Thyroid gland (tissue), 4 donors: ENCODE results near the gene DNAJB12. TPM values are rescaled to one million over a fixed set of nuclear protein-coding genes. Genes with fewer than 3 reads are reported as not detected.
"Not testable (repeated sequence)": the region's sequence is repeated elsewhere in the genome, so short reads cannot be mapped to it uniquely, and the experiment has no call there.

Source experiments
- DNase-seq, 2 donors: peaks; one replicate each; pipeline ENCODE4 v3.0.0-alpha.2; 2019
- H3K27ac ChIP-seq, 3 donors: fragments of 200-600 bp; sonication (generic); 1 replicate in 2 of 3; 2 replicates in 1 of 3; pipeline ENCODE4 v1.5.1; 2016 to 2019; ENCODE audit warnings: mild to moderate bottlenecking in 1 of 3, moderate library complexity in 1 of 3
- H3K27me3 ChIP-seq: fragments of 200-600 bp; sonication (generic); one replicate; pipeline ENCODE4 v1.5.1; 2019
- H3K36me3 ChIP-seq, 2 donors: fragments of 200-600 bp; sonication (generic); one replicate each; pipeline ENCODE4 v1.5.1; 2016 to 2019
- H3K4me1 ChIP-seq, 2 donors: fragments of 200-600 bp; sonication (generic); one replicate each; pipeline ENCODE4 v1.5.1; 2017 to 2019
- H3K4me3 ChIP-seq, 3 donors: fragments of 200-600 bp; sonication (generic); replicated peaks in 1 of 3; 1 replicate in 2 of 3; 2 replicates in 1 of 3; pipeline ENCODE4 v1.5.1; 2016; ENCODE audit warnings: mild to moderate bottlenecking in 1 of 3
- H3K9me3 ChIP-seq: fragments of 200-600 bp; sonication (generic); one replicate; pipeline ENCODE4 v1.5.1; 2017
- POLR2A ChIP-seq, 2 donors: fragments of 450-650 bp; IDR thresholded peaks; one replicate each; pipeline ENCODE4 v1.6.1; 2017; ENCODE audit warnings: antibody characterized with exemption in 2 of 2, mild to moderate bottlenecking in 2 of 2, moderate library complexity in 1 of 2
- WGBS, 2 donors: methylation state at CpG; one replicate each; pipeline ENCODE4 v1.1.5; 2017; 5-methylcytosine and 5-hydroxymethylcytosine counted together
- intact Hi-C: fragments of 100-400 bp; cut with DNase I; formaldehyde crosslinking; loops from one replicate; pipeline ENCODE4 v1.15.1; 2023
- total RNA-seq, 4 donors: library from RNA; depleted of rRNA; stranded (reverse); fragments of >200 nt; gene quantifications; one replicate each; pipeline ENCODE4 v1.2.3, GENCODE V29; 2016
- TF ChIP-seq, protein P1 (sequence below), 6 experiments: fragments of 200-600 bp in 3 of 6; fragments of 450-650 bp in 3 of 6; sonication (generic) in 3 of 6; IDR thresholded peaks; one replicate each; pipeline ENCODE4 v1.5.1; 2016 to 2019; ENCODE audit warnings: antibody characterized with exemption in 6 of 6, mild to moderate bottlenecking in 2 of 6, inconsistent platforms in 1 of 6, moderate library complexity in 1 of 6

The DNAJB12 gene
- total RNA-seq, 4 donors from 2014 or later, result 31.6 to 49.7 (median 44.1) TPM

DNA sequence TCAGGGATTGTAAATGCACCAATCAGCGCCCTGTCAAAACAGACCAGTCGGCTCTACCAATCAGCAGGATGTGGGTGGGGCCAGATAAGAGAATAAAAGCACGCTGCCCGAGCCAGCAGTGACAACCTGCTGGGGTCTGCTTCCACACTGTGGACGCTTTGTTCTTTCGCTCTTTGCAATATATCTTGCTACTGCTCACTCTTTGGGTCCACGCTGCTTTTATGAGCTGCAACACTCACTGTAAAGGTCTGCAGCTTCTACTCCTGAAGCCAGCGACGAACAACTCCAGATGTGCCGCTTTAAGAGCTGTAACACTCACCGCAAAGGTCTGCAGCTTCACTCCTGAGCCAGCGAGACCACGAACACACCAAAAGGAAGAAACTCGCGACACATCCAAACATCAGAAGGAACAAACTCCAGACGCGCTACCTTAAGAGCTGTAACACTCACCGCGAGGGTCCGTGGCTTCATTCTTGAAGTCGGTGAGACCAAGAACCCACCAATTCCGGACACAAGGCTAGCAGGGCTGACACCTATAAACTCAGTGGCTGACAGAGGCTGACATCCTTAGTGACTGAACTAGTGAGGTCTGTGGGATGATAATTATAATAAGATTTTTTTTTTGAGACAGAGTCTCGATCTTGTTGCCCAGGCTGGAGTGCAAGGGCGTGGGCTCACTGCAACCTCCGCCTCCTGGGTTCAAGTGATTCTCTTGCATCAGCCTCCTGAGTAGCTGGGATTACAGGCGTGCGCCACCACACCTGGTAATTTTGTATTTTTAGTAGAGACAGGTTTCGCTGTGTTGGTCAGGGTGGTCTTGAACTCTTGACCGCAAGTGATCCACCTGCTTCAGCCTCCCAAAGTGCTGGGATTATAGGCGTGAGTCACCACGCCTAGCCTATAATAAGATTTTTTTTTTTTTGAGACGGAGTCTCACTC lies 27.8 kb downstream of the DNAJB12 start:
- intact Hi-C loops, result loop anchor here (5.0 kb wide), 2 partner anchors 50 to 65 kb away; no protein-coding TSS in a partner anchor
- H3K4me3 ChIP-seq, H3K36me3 ChIP-seq, DNase-seq, H3K27me3 ChIP-seq, H3K9me3 ChIP-seq: not testable (repeated sequence)
- 87 to 93% methylated on average over 32 of the region's 32 CpGs for WGBS, 2 donors
- peak in 1 of 2 donors; percentile 15 for TF ChIP-seq POLR2A (IDR thresholded peaks at IDR 0.05)
- H3K27ac ChIP-seq, result peak overlapping the region in 1 of 3 donors; percentile 97
- H3K4me1 ChIP-seq, result peaks cover 52 to 63% of the 10 kb centered on the region in 2 donors

DNA sequence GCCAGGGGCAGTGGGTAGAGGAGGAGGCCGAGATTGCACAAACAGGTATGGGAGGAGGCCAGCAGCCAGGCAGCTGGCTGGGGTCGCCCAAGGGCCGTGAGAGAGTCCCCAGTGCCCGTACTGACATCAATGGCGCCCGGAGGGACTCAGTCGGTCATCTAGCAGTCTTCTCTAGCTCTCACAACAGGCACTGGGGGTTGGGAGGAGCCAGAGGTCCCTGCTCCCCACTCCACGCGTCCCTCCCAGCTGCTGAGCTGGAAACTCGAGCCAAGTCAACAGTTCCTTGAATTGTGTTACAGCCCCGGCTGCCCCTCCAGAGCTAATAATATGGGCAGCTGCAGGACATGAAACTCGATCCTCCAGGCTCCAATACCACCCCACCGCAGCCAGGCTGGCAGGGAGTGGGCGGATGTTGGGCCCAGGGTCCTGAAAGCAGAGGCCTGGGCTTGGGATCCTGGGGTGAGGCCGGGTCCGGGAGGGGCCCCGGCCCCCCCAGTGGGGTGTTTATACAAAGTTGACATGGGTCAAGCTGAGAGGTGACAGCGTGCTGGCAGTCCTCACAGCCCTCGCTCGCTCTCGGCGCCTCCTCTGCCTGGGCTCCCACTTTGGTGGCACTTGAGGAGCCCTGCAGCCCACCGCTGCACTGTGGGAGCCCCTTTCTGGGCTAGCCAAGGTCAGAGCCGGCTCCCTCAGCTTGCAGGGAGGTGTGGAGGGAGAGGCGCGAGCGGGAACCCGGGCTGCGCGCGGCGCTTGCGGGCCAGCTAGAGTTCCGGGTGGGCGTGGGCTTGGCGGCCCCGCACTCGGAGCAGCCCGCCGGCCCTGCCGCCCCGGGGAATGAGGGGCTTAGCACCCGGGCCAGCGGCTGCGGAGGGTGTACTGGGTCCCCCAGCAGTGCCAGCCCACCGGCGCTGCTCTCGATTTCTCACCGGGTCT lies 29.2 kb downstream of the DNAJB12 start:
- H3K36me3 ChIP-seq, H3K4me3 ChIP-seq, H3K9me3 ChIP-seq, H3K27me3 ChIP-seq: not testable (repeated sequence)
- WGBS, 2 donors, result 19 to 63% methylated on average over 9 to 16 of the region's 49 CpGs
- H3K4me1 ChIP-seq, result peaks cover 44 to 61% of the 10 kb centered on the region in 2 donors
- peak; percentile 79 to 81 for DNase-seq
- intact Hi-C loops, result loop anchor here (5.0 kb wide), 2 partner anchors 48 to 63 kb away; no protein-coding TSS in a partner anchor
- peak overlapping the region; percentile 52 to 75 (median 70) for H3K27ac ChIP-seq
- peak in 1 of 2 donors; percentile 18 for TF ChIP-seq POLR2A (IDR thresholded peaks at IDR 0.05)

DNA sequence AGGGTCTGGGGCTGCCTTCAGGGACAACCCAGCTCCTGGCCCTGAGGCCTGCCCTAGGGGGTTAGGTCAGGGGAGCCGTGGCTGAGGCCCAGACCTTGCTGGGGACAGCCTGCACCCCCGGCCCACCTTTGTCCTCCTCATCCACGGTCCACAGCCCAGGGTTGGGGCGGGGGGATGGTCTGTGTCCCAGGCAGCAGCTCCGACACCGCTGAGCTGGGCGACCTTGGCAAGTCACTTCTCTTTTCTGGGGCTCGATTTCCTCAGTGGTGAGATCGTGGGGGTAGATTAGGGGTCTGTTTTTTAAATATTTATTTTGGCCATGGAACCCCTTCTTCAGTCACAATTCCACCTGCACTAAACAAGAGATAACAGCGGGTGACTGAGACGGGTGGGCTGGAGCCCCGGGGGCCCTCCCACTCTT lies 30.9 kb downstream of the DNAJB12 start:
- peaks cover 42 to 61% of the 10 kb centered on the region in 2 donors for H3K4me1 ChIP-seq
- H3K36me3 ChIP-seq, result no peaks in the 10 kb centered on the region
- H3K27me3 ChIP-seq, result no peaks in the 10 kb centered on the region
- 70 to 75% methylated on average over 10 to 11 of the region's 12 CpGs for WGBS, 2 donors
- no peak for TF ChIP-seq POLR2A (IDR thresholded peaks at IDR 0.05)
- TF ChIP-seq, protein P1, sequence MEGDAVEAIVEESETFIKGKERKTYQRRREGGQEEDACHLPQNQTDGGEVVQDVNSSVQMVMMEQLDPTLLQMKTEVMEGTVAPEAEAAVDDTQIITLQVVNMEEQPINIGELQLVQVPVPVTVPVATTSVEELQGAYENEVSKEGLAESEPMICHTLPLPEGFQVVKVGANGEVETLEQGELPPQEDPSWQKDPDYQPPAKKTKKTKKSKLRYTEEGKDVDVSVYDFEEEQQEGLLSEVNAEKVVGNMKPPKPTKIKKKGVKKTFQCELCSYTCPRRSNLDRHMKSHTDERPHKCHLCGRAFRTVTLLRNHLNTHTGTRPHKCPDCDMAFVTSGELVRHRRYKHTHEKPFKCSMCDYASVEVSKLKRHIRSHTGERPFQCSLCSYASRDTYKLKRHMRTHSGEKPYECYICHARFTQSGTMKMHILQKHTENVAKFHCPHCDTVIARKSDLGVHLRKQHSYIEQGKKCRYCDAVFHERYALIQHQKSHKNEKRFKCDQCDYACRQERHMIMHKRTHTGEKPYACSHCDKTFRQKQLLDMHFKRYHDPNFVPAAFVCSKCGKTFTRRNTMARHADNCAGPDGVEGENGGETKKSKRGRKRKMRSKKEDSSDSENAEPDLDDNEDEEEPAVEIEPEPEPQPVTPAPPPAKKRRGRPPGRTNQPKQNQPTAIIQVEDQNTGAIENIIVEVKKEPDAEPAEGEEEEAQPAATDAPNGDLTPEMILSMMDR (IDR thresholded peaks at IDR 0.05), result no peak
- intact Hi-C loops, result no loop called here
- H3K27ac ChIP-seq, result no peak overlapping the region
- no peaks in the 10 kb centered on the region for H3K9me3 ChIP-seq
- H3K4me3 ChIP-seq, result no peak overlapping the region
- no peak for DNase-seq

DNA sequence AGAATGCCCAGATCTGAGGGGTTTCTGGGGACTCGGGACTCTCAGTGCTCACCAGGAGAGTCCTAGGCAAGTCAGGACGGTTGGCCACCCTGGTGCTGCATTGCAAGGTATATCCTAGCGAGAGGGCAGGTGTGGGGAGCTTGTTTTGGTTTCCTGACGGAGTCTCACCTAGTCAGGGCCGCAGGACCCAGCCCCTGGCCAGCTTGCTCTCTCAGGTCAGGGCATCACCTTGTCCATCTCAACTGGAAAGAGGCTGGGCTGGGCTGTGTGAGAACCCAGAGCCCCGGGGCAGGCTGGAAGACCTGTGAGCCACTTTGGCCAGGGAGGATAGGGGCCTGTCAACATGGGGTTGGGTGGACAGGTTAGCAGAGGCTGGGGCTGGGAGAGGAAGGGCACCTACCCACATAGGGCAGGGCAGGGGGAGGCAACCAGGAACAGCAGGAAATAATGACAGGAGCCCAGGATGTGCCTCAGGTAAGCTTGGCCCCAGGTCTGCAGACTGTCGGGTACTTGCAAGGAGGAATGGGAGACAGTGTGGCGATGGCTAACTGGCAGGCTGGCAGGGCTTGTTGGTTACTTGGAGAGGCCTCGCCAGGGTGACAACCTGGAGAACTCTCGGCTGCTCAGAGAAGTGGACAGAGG lies 31.5 kb downstream of the DNAJB12 start:
- TF ChIP-seq, protein P1 (IDR thresholded peaks at IDR 0.05), result no peak
- TF ChIP-seq POLR2A (IDR thresholded peaks at IDR 0.05), result no peak
- no peak overlapping the region for H3K4me3 ChIP-seq
- no peaks in the 10 kb centered on the region for H3K27me3 ChIP-seq
- 79 to 95% methylated on average over 9 to 10 of the region's 10 CpGs for WGBS, 2 donors
- H3K27ac ChIP-seq, result peak overlapping the region in 1 of 3 donors; percentile 8
- intact Hi-C loops, result no loop called here
- H3K9me3 ChIP-seq, result no peaks in the 10 kb centered on the region
- peak; percentile 34 to 42 for DNase-seq
- no peaks in the 10 kb centered on the region for H3K36me3 ChIP-seq
- peaks cover 40 to 60% of the 10 kb centered on the region in 2 donors for H3K4me1 ChIP-seq

DNA sequence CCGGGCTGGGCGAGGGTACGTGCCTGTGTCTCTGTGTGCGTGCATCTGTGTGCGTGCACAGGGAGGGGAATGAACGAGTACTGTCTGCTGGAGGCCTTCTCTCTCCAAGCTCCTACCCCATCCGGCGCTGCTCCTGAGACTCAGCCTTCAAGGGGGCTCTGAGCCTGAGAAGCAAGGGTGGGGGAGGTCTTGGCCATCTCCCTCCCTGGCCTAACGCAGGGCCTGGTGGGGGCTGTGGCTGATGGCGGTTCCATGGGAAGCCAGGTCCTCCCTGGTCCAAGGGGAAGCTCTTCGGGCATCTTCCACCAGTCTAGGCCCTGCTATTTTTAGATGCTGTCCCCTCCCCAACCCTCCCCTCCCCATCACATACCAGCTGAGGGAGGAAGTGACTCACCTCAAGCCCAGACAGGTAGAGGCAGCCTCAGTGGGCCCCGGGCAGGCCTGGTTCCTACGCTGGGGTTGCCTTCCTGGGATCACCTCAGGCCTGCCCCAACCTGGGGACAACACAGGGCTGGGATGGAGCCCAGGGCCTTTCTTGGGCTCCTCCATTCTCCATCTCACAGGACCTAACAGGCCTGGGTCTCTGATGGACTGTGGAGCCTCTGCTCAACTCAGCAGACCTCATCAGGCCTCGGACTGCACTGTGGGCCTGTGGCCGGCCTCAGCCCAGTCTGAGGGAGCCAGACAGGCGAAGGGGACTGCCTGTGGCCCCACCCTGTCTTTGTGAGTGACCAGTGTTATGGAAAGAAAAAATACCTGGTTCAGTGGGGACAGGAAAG lies 32.2 kb downstream of the DNAJB12 start:
- DNase-seq, result no peak
- peak overlapping the region in 1 of 3 donors; percentile 8 for H3K27ac ChIP-seq
- H3K36me3 ChIP-seq, result no peaks in the 10 kb centered on the region
- H3K27me3 ChIP-seq, result no peaks in the 10 kb centered on the region
- peaks cover 39 to 54% of the 10 kb centered on the region in 2 donors for H3K4me1 ChIP-seq
- TF ChIP-seq POLR2A (IDR thresholded peaks at IDR 0.05), result no peak
- TF ChIP-seq, protein P1 (IDR thresholded peaks at IDR 0.05), result no peak
- no peak overlapping the region for H3K4me3 ChIP-seq
- intact Hi-C loops, result no loop called here
- no peaks in the 10 kb centered on the region for H3K9me3 ChIP-seq
- 90 to 99% methylated on average over 12 to 14 of the region's 16 CpGs for WGBS, 2 donors
